OCI-LY7 (cell line): ENCODE measurements around the gene CNTNAP5. TPM values are rescaled to one million over a fixed set of nuclear protein-coding genes. Genes with fewer than 3 reads are reported as not detected.

ENCODE experiments used
- BruUV-seq: library from RNA; stranded (reverse); fragments of 400-500 nt; replicated peaks from 2 replicates; lab custom pipeline; 2021; lab: Mats Ljungman, UMichigan
- CTCF ChIA-PET: fragments of 300-600 bp; sonication (Branson Sonifier 250); formaldehyde crosslinking; loops from one replicate; lab custom pipeline; 2022; ENCODE audit warnings: antibody characterized with exemption; ENCODE audit not compliant: unreplicated experiment; lab: Charles Lee
- POLR2A ChIA-PET: fragments of 300-600 bp; sonication (Branson Sonifier 250); formaldehyde crosslinking; loops from one replicate; lab custom pipeline; 2022; ENCODE audit warnings: antibody characterized with exemption; lab: Charles Lee
- DNase-seq: peaks from one replicate; pipeline ENCODE4 v3.0.0-alpha.2; 2015; ENCODE audit warnings: low spot score
- H2AFZ ChIP-seq: fragments of 200-600 bp; sonication (generic), shearing (Covaris generic); 2 replicates; pipeline ENCODE4 v1.6.1; 2014; ENCODE audit warnings: mild to moderate bottlenecking, antibody characterized with exemption, low read length, moderate library complexity
- H3K27ac ChIP-seq: fragments of 200-600 bp; sonication (generic); 2 replicates; pipeline ENCODE4 v1.5.1; 2014; ENCODE audit warnings: mixed run types, low read depth, mild to moderate bottlenecking, moderate library complexity, low read length, inconsistent platforms; ENCODE audit not compliant: poor library complexity, severe bottlenecking
- H3K36me3 ChIP-seq: fragments of 200-600 bp; sonication (generic); 2 replicates; pipeline ENCODE4 v1.6.1; 2014; ENCODE audit warnings: mild to moderate bottlenecking, antibody characterized with exemption, low read length, moderate library complexity, mixed read lengths; ENCODE audit not compliant: insufficient read depth
- H3K4me1 ChIP-seq: fragments of 200-600 bp; sonication (generic); 2 replicates; pipeline ENCODE4 v1.5.1; 2014; ENCODE audit warnings: mild to moderate bottlenecking, low read length; ENCODE audit not compliant: insufficient read depth, poor library complexity, severe bottlenecking
- H3K4me2 ChIP-seq: fragments of 200-600 bp; sonication (generic); 2 replicates; pipeline ENCODE4 v1.6.1; 2014; ENCODE audit warnings: mild to moderate bottlenecking, low read length
- H3K4me3 ChIP-seq: fragments of 200-600 bp; sonication (generic); 2 replicates; pipeline ENCODE4 v1.5.1; 2014; ENCODE audit warnings: mild to moderate bottlenecking, low read depth, low read length; ENCODE audit not compliant: poor library complexity, severe bottlenecking
- H3K79me2 ChIP-seq: fragments of 200-600 bp; sonication (generic); 2 replicates; pipeline ENCODE4 v1.6.1; 2016; ENCODE audit warnings: low read depth, mild to moderate bottlenecking, low read length, moderate library complexity, mixed read lengths; ENCODE audit not compliant: insufficient read depth
- H3K9me2 ChIP-seq: fragments of 200-600 bp; sonication (generic); 2 replicates; pipeline ENCODE4 v1.6.1; 2016; ENCODE audit warnings: mild to moderate bottlenecking, low read length, mixed read lengths; ENCODE audit not compliant: insufficient read depth
- H3K9me3 ChIP-seq: fragments of 200-600 bp; sonication (generic); 2 replicates; pipeline ENCODE4 v1.6.1; 2014; ENCODE audit warnings: mild to moderate bottlenecking, mixed run types, low read length, mixed read lengths
- H4K20me1 ChIP-seq: fragments of 200-600 bp; sonication (generic); 2 replicates; pipeline ENCODE4 v1.6.1; 2014; ENCODE audit warnings: mild to moderate bottlenecking, antibody characterized with exemption, low read length, moderate library complexity, mixed read lengths; ENCODE audit not compliant: insufficient read depth
- EZH2phosphoT487 ChIP-seq: fragments of 200-600 bp; sonication (generic); IDR thresholded peaks from 2 replicates; pipeline ENCODE4 v1.6.1; 2018; ENCODE audit warnings: low read depth, borderline replicate concordance, mild to moderate bottlenecking, mixed run types, antibody characterized with exemption, low read length, moderate library complexity, mixed read lengths
- intact Hi-C: fragments of 100-400 bp; cut with micrococcal nuclease; formaldehyde crosslinking; loops from one replicate; pipeline ENCODE4 v1.10.0; 2022; ENCODE audit not compliant: unreplicated experiment
- total RNA-seq, 2 experiments: library from RNA; depleted of rRNA in 1 of 2; stranded (reverse); fragments of >200 nt in 1 of 2; shearing (Covaris generic) in 1 of 2; gene quantifications; 2 replicates each; pipeline ENCODE4 v1.2.3, GENCODE V29; 2014 to 2022
- TF ChIP-seq, protein P1 (sequence below): fragments of 200-600 bp; sonication (generic); conservative IDR thresholded peaks from 2 replicates; pipeline ENCODE4 v1.5.1; 2014; ENCODE audit warnings: mild to moderate bottlenecking, antibody characterized with exemption, low read length, moderate library complexity, mixed read lengths

Gene CNTNAP5
- total RNA-seq, 2 experiments from 2014 or later = not detected

DNA sequence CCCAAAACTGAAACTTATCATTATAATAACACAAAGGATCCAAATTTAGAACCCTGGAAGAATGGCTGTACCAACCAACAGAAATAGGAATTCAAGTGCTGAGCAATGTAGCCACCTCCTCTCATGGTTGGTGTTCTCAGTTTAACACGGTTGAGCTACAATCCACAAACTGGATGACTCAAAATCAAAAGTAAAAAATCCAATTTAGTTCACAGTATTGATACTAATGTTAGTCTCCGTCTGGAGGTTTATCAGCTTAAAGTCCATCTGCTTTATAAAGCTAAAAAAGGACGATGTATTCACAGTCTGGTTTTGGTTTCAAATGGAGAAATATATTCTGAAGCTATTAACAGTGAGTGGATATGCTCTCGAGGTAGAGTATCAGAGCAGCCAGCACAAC is 40.5 kb downstream of the CNTNAP5 start:
- no peak for DNase-seq
- H3K9me3 ChIP-seq = no peaks in the 10 kb centered on the region
- no TSS peak for BruUV-seq
- no peak overlapping the region for H2AFZ ChIP-seq
- H3K4me1 ChIP-seq = no peaks in the 10 kb centered on the region
- H3K27ac ChIP-seq = no peak overlapping the region
- ChIA-PET POLR2A (interaction anchor here (0.6 to 1.1 kb wide), 2 partner anchors 11 to 303 kb away, joined by 3 to 9 read pairs; no protein-coding TSS in a partner anchor), CTCF (interaction anchor here (0.5 kb wide), 1 partner anchor 139 kb away, joined by 3 read pairs; no protein-coding TSS in a partner anchor)
- no peak overlapping the region for H3K4me3 ChIP-seq
- no peaks in the 10 kb centered on the region for H3K79me2 ChIP-seq
- H3K9me2 ChIP-seq = no peaks in the 10 kb centered on the region
- H3K4me2 ChIP-seq = no peak overlapping the region
- no peaks in the 10 kb centered on the region for H3K36me3 ChIP-seq
- intact Hi-C loops = no loop called here
- no peak for TF ChIP-seq EZH2phosphoT487
- TF ChIP-seq, protein P1, sequence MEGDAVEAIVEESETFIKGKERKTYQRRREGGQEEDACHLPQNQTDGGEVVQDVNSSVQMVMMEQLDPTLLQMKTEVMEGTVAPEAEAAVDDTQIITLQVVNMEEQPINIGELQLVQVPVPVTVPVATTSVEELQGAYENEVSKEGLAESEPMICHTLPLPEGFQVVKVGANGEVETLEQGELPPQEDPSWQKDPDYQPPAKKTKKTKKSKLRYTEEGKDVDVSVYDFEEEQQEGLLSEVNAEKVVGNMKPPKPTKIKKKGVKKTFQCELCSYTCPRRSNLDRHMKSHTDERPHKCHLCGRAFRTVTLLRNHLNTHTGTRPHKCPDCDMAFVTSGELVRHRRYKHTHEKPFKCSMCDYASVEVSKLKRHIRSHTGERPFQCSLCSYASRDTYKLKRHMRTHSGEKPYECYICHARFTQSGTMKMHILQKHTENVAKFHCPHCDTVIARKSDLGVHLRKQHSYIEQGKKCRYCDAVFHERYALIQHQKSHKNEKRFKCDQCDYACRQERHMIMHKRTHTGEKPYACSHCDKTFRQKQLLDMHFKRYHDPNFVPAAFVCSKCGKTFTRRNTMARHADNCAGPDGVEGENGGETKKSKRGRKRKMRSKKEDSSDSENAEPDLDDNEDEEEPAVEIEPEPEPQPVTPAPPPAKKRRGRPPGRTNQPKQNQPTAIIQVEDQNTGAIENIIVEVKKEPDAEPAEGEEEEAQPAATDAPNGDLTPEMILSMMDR = no peak
- no peaks in the 10 kb centered on the region for H4K20me1 ChIP-seq

GRCh38 chr2:124066776-124067175 is 41.7 kb downstream of the CNTNAP5 start:
- intact Hi-C loops = no loop called here
- ChIA-PET POLR2A (interaction anchor here (0.6 kb wide), 1 partner anchor 87 kb away, joined by 3 read pairs; no protein-coding TSS in a partner anchor), CTCF (no interaction called here)
- Histone ChIP-seq H3K4me1 (no peaks in the 10 kb centered on the region), H3K9me3 (no peaks in the 10 kb centered on the region), H3K4me2 (no peak overlapping the region), H4K20me1 (no peaks in the 10 kb centered on the region), H3K4me3 (no peak overlapping the region), H3K27ac (no peak overlapping the region), H3K36me3 (no peaks in the 10 kb centered on the region), H3K9me2 (no peaks in the 10 kb centered on the region), H2AFZ (no peak overlapping the region), H3K79me2 (no peaks in the 10 kb centered on the region)
- BruUV-seq = no TSS peak
- DNase-seq = no peak
- TF ChIP-seq, protein P1 = no peak
- TF ChIP-seq EZH2phosphoT487 = no peak

- Histone ChIP-seq H3K9me3 (no peaks in the 10 kb centered on the region), H3K79me2 (no peaks in the 10 kb centered on the region), H2AFZ (no peak overlapping the region), H3K27ac (no peak overlapping the region), H3K4me3 (no peak overlapping the region), H3K4me2 (no peak overlapping the region), H3K9me2 (no peaks in the 10 kb centered on the region), H4K20me1 (no peaks in the 10 kb centered on the region), H3K4me1 (no peaks in the 10 kb centered on the region), H3K36me3 (no peaks in the 10 kb centered on the region)
- ChIA-PET POLR2A (no interaction called here), CTCF (no interaction called here)
- no TSS peak for BruUV-seq
- TF ChIP-seq EZH2phosphoT487 = no peak
- TF ChIP-seq, protein P1 = no peak
- DNase-seq = no peak
- intact Hi-C loops = no loop called here
Observed at GRCh38 chr2:124079045-124079444, 54.0 kb downstream of the CNTNAP5 start.
